Breast epithelium (tissue), 3 donors: ENCODE measurements around the gene CA5B.
"Not testable (repeated sequence)": the region's sequence is repeated elsewhere in the genome, so short reads cannot be mapped to it uniquely, and the experiment has no call there.

Experiments used
- POLR2A ChIP-seq: fragments of 450-650 bp; IDR thresholded peaks from one replicate; pipeline ENCODE4 v1.6.1; 2016; ENCODE audit warnings: antibody characterized with exemption, mild to moderate bottlenecking, moderate library complexity
- POLR2AphosphoS5 ChIP-seq, 3 donors: sonication (generic); formaldehyde crosslinking; IDR thresholded peaks; one replicate each; pipeline ENCODE4 v1.6.1; 2017; ENCODE audit warnings: antibody characterized with exemption in 3 of 3
- TF ChIP-seq, protein P1 (sequence below), 3 donors: fragments of 450-650 bp; IDR thresholded peaks; one replicate each; pipeline ENCODE4 v1.5.1; 2016 to 2017; ENCODE audit warnings: antibody characterized with exemption in 3 of 3, mild to moderate bottlenecking in 3 of 3, moderate library complexity in 3 of 3

DNA sequence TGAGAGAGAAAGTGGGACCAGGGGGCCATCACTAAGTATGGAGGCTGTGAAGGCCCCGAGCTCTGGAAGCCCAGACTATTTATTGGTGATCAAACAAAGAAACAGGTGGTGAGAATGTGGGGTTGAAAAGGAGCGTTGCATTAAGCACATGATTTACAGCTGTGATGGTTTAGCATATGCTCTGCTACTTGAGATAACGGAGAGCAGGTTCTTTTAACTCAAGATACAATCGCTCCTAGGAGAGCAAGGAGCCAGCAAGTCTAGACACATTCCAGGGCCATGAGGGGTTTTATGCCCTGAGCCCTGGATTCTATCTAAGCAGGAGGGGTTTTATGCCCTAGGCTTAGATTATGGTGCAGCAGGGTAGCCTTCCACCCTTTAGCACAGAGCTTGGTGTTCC, 6.7 kb upstream of the CA5B start:
- not testable (repeated sequence) for TF ChIP-seq POLR2A; POLR2AphosphoS5 (IDR thresholded peaks at IDR 0.05)
- TF ChIP-seq, protein P1, sequence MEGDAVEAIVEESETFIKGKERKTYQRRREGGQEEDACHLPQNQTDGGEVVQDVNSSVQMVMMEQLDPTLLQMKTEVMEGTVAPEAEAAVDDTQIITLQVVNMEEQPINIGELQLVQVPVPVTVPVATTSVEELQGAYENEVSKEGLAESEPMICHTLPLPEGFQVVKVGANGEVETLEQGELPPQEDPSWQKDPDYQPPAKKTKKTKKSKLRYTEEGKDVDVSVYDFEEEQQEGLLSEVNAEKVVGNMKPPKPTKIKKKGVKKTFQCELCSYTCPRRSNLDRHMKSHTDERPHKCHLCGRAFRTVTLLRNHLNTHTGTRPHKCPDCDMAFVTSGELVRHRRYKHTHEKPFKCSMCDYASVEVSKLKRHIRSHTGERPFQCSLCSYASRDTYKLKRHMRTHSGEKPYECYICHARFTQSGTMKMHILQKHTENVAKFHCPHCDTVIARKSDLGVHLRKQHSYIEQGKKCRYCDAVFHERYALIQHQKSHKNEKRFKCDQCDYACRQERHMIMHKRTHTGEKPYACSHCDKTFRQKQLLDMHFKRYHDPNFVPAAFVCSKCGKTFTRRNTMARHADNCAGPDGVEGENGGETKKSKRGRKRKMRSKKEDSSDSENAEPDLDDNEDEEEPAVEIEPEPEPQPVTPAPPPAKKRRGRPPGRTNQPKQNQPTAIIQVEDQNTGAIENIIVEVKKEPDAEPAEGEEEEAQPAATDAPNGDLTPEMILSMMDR (IDR thresholded peaks at IDR 0.05) = not testable (repeated sequence)
